HepG2 (cell line): ENCODE measurements around the gene CAMK2G. TPM values are rescaled to one million over a fixed set of nuclear protein-coding genes. Genes with fewer than 3 reads are reported as not detected.

Source experiments
- ATAC-seq: fragments of 200-7000 bp; cut with Tn5 transposase; 3 replicates; pipeline ENCODE4 v1.9.1; 2020; ENCODE audit warnings: mild to moderate bottlenecking, moderate library complexity
- BruUV-seq: library from RNA; stranded (reverse); fragments of 400-500 nt; replicated peaks from 2 replicates; lab custom pipeline; 2021; lab: Mats Ljungman, UMichigan
- CTCF ChIA-PET: fragments of 300-600 bp; formaldehyde crosslinking; extraction: SDS; loops from one replicate; lab custom pipeline; 2021; ENCODE audit warnings: low total read pairs, inconsistent platforms, low intra/inter-chr PET ratio; lab: Yijun Ruan, JAX
- POLR2A ChIA-PET: fragments of 350-600 bp; sonication (Branson Sonifier 250); formaldehyde crosslinking; loops from one replicate; lab custom pipeline; 2020; ENCODE audit warnings: antibody characterized with exemption, inconsistent platforms; lab: Yijun Ruan, JAX
- DNase-seq: peaks from one replicate; pipeline ENCODE4 v3.0.0-alpha.2; 2015; ENCODE audit warnings: low spot score
- FAIRE-seq: peaks from 3 replicates; lab custom pipeline; 2011; peaks lifted over from hg19 to GRCh38; lab: Jason Lieb, UNC
- H2AFZ ChIP-seq: one replicate; pipeline ENCODE4 v1.6.1; 2011; ENCODE audit warnings: low read length, inconsistent platforms
- H3K27ac ChIP-seq: fragments of 300-600 bp; 3 replicates; pipeline ENCODE4 v1.8.0; 2011; ENCODE audit warnings: mixed run types, mild to moderate bottlenecking, mixed read lengths, low read length, inconsistent platforms; ENCODE audit not compliant: insufficient read depth; ENCODE audit errors: extremely low read length
- H3K27me3 ChIP-seq, 2 experiments: fragments of 200-600 bp in 1 of 2; 2 replicates in 1 of 2; 3 replicates in 1 of 2; pipeline versions ENCODE4 v1.6.0 to v1.8.0; 2011; ENCODE audit warnings: low read length in 2 of 2, mild to moderate bottlenecking in 2 of 2, moderate library complexity in 2 of 2, inconsistent platforms in 1 of 2; ENCODE audit not compliant: insufficient read depth in 2 of 2, control insufficient read depth in 1 of 2
- H3K36me3 ChIP-seq, 2 experiments: fragments of 200-600 bp in 1 of 2; replicated peaks in 1 of 2; 2 replicates in 1 of 2; 3 replicates in 1 of 2; pipeline versions ENCODE4 v1.5.1 to v1.8.0; 2011; ENCODE audit warnings: low read length in 2 of 2, inconsistent platforms in 1 of 2; ENCODE audit not compliant: insufficient read depth in 2 of 2, control insufficient read depth in 1 of 2
- H3K4me1 ChIP-seq: 2 replicates; pipeline ENCODE4 v1.5.1; 2012; ENCODE audit warnings: low read length, inconsistent platforms; ENCODE audit not compliant: insufficient read depth
- H3K4me2 ChIP-seq: 2 replicates; pipeline ENCODE4 v1.6.0; 2011; ENCODE audit warnings: low read depth, low read length, inconsistent platforms
- H3K4me3 ChIP-seq, 3 experiments: fragments of 200-600 bp in 1 of 3; sonication (generic), shearing (Covaris generic) in 1 of 3; replicated peaks in 1 of 3; 2 replicates each; pipeline ENCODE4 v1.5.1; 2011 to 2016; ENCODE audit warnings: low read length in 3 of 3, inconsistent platforms in 2 of 3, low read depth in 2 of 3, mild to moderate bottlenecking in 2 of 3, control low read depth in 1 of 3, mixed read lengths in 1 of 3; ENCODE audit not compliant: insufficient read depth in 1 of 3
- H3K79me2 ChIP-seq: one replicate; pipeline ENCODE4 v1.6.1; 2011; ENCODE audit warnings: low read length, inconsistent platforms; ENCODE audit not compliant: insufficient read depth
- H3K9ac ChIP-seq: 2 replicates; pipeline ENCODE4 v1.6.0; 2011; ENCODE audit warnings: mild to moderate bottlenecking, low read depth, low read length, inconsistent platforms; ENCODE audit not compliant: insufficient read depth
- H3K9me3 ChIP-seq: 2 replicates; pipeline ENCODE4 v1.5.1; 2012; ENCODE audit warnings: mild to moderate bottlenecking, low read length
- H4K20me1 ChIP-seq: 2 replicates; pipeline ENCODE4 v1.6.0; 2011; ENCODE audit warnings: inconsistent platforms, mild to moderate bottlenecking, low read length, moderate library complexity; ENCODE audit not compliant: insufficient read depth
- ARID3A ChIP-seq: IDR thresholded peaks from 2 replicates; pipeline ENCODE4 v1.6.1; 2012; ENCODE audit warnings: low read depth, low read length, improper control_type of control experiment
- ARNT ChIP-seq: fragments of 450-650 bp; IDR thresholded peaks from 2 replicates; pipeline ENCODE4 v1.6.1; 2017
- EP300 ChIP-seq, 3 experiments: sonication (generic) in 1 of 3; formaldehyde crosslinking in 1 of 3; IDR thresholded peaks; 2 replicates each; pipeline versions ENCODE4 v1.5.1 to v1.6.1; 2011 to 2020; ENCODE audit warnings: low read depth in 2 of 3, low read length in 2 of 3, borderline replicate concordance in 1 of 3, improper control_type of control experiment in 1 of 3, mild to moderate bottlenecking in 1 of 3, missing genetic modification reagents in 1 of 3, moderate library complexity in 1 of 3
- FOSL2 ChIP-seq: sonication (generic); formaldehyde crosslinking; IDR thresholded peaks from 2 replicates; pipeline ENCODE4 v1.4.0; 2020; ENCODE audit warnings: missing genetic modification reagents
- GATAD1 ChIP-seq: IDR thresholded peaks from 2 replicates; pipeline ENCODE4 v1.6.1; 2016; ENCODE audit warnings: missing genetic modification reagents, missing compliant biosample characterization
- MLXIP ChIP-seq: sonication (generic); formaldehyde crosslinking; IDR thresholded peaks from 2 replicates; pipeline ENCODE4 v1.9.0; 2021; ENCODE audit warnings: missing genetic modification reagents, borderline replicate concordance
- MTA3 ChIP-seq: sonication (generic); formaldehyde crosslinking; IDR thresholded peaks from 2 replicates; pipeline ENCODE4 v1.4.0; 2020; ENCODE audit warnings: missing genetic modification reagents
- SOX13 ChIP-seq, 3 experiments: fragments of 450-650 bp in 1 of 3; sonication (generic) in 1 of 3; formaldehyde crosslinking in 1 of 3; IDR thresholded peaks in 2 of 3; conservative IDR thresholded peaks in 1 of 3; 2 replicates each; pipeline versions ENCODE4 v1.5.0 to v1.6.1; 2016 to 2020; ENCODE audit warnings: antibody characterized with exemption in 1 of 3, mild to moderate bottlenecking in 1 of 3, missing compliant biosample characterization in 1 of 3, missing genetic modification reagents in 1 of 3, moderate library complexity in 1 of 3
- SPEN ChIP-seq: sonication (generic); formaldehyde crosslinking; IDR thresholded peaks from 2 replicates; pipeline ENCODE4 v1.5.1; 2020; ENCODE audit warnings: low read depth, mild to moderate bottlenecking, missing genetic modification reagents
- ZNF460 ChIP-seq: sonication (generic); formaldehyde crosslinking; IDR thresholded peaks from 2 replicates; pipeline ENCODE4 v1.5.1; 2020; ENCODE audit warnings: missing genetic modification reagents, mild to moderate bottlenecking, borderline replicate concordance
- ZNF597 ChIP-seq: sonication (generic); formaldehyde crosslinking; IDR thresholded peaks from 2 replicates; pipeline ENCODE4 v1.5.0; 2020; ENCODE audit warnings: missing genetic modification reagents
- ZNF740 ChIP-seq: sonication (generic); formaldehyde crosslinking; IDR thresholded peaks from 2 replicates; pipeline ENCODE4 v1.4.0; 2020; ENCODE audit warnings: missing genetic modification reagents
- ZSCAN25 ChIP-seq: sonication (generic); formaldehyde crosslinking; IDR thresholded peaks from 2 replicates; pipeline ENCODE4 v1.8.0; 2022; ENCODE audit warnings: mild to moderate bottlenecking, missing genetic modification reagents
- in situ Hi-C: cut with HindIII; loops from 2 replicates; pipeline ENCODE4 v1.10.0; 2017; ENCODE audit warnings: low pct_unique_long_range_greater_than_20kb; ENCODE audit not compliant: extremely low pct_ligation_motif_present
- intact Hi-C: fragments of 100-400 bp; cut with micrococcal nuclease; formaldehyde crosslinking; loops from one replicate; pipeline ENCODE4 v1.10.0; 2022; ENCODE audit not compliant: unreplicated experiment
- polyA plus RNA-seq, 8 experiments: library from polyadenylated mRNA; depleted of rRNA in 3 of 8; stranded (reverse) in 7 of 8; unstranded in 1 of 8; fragments of >200 nt; fragmentation: Illumina TruSeq in 4 of 8; extraction: Trizol in 4 of 8; gene quantifications; 2 replicates each; pipeline versions ENCODE4 v1.2.1 to v1.2.3, GENCODE V29; 2011 to 2016; ENCODE audit warnings: low read depth in 4 of 8, missing spikeins in 1 of 8, mixed read lengths in 1 of 8; ENCODE audit not compliant: insufficient read depth in 1 of 8
- total RNA-seq, 5 experiments: library from RNA; depleted of rRNA; stranded (reverse); fragments of >200 nt; fragmentation: Illumina TruSeq; extraction: Trizol; gene quantifications; 2 replicates each; pipeline ENCODE4 v1.2.3, GENCODE V29; 2016; ENCODE audit warnings: low read depth in 1 of 5

CAMK2G gene
- total and polyA plus RNA-seq, 2 of the 13 experiments (the other 11 are each of a cell fraction or from before 2014, with no cell fraction given) = 15.9 to 18.8 TPM

GRCh38 chr10:73876971-73877370, 2.6 kb upstream of the CAMK2G start (continued):
- TF ChIP-seq MTA3 (CRISPR knock-in tag) (no peak), ARID3A (no peak)

GRCh38 chr10:73876566-73876965, 2.2 kb upstream of the CAMK2G start:
- FAIRE-seq (no peak), DNase-seq (no peak), ATAC-seq (no peak)
- H4K20me1 ChIP-seq = peaks cover 13% of the 10 kb centered on the region; the same call in 1 of the 2 replicates
- no peak overlapping the region for H3K9ac ChIP-seq
- ChIA-PET CTCF (no interaction called here), POLR2A (no interaction called here)
- intact Hi-C loops = loop anchor here (5.0 kb wide), 1 partner anchor 104 kb away; a partner anchor contains a TSS
- H3K9me3 ChIP-seq = no peaks in the 10 kb centered on the region
- no TSS peak for BruUV-seq
- no peak overlapping the region for H3K4me3 ChIP-seq
- no peak overlapping the region for H2AFZ ChIP-seq
- no peak overlapping the region for H3K27ac ChIP-seq
- H3K4me1 ChIP-seq = peaks cover 58% of the 10 kb centered on the region
- H3K36me3 ChIP-seq = no peaks in the 10 kb centered on the region
- in situ Hi-C loops = no loop called here
- H3K79me2 ChIP-seq = peaks cover 11% of the 10 kb centered on the region
- H3K4me2 ChIP-seq = no peak overlapping the region
- H3K27me3 ChIP-seq = no peaks in the 10 kb centered on the region; a peak in 2 of 5 replicates
- no peak for TF ChIP-seq EP300 (IDR thresholded peaks at IDR 0.05; ENCODE audit: low read depth in 2 of 2, low read length in 2 of 2)
- TF ChIP-seq EP300 (CRISPR knock-in tag; IDR thresholded peaks at IDR 0.05; ENCODE audit: borderline replicate concordance) = no peak
- no peak for TF ChIP-seq ZNF740 (CRISPR knock-in tag)
- TF ChIP-seq ZNF597 (CRISPR knock-in tag) = no peak
- no peak for TF ChIP-seq FOSL2 (CRISPR knock-in tag)
- no peak for TF ChIP-seq ZNF460 (CRISPR knock-in tag)
- no peak for TF ChIP-seq GATAD1 (CRISPR knock-in tag)
- TF ChIP-seq ARNT = no peak
- TF ChIP-seq MLXIP (CRISPR knock-in tag) = no peak
- no peak for TF ChIP-seq SOX13 (IDR thresholded peaks at IDR 0.05)
- no peak for TF ChIP-seq SOX13 (CRISPR knock-in tag; conservative IDR thresholded peaks at IDR 0.05 in 1 of 2, IDR thresholded peaks at IDR 0.05 in 1 of 2)
- no peak for TF ChIP-seq ZSCAN25 (CRISPR knock-in tag)
- no peak for TF ChIP-seq SPEN (CRISPR knock-in tag)
